ENCODE results near the gene APOC4. TPM values are rescaled to one million over a fixed set of nuclear protein-coding genes. Genes with fewer than 3 reads are reported as not detected.
"Not testable (repeated sequence)": the region's sequence is repeated elsewhere in the genome, so short reads cannot be mapped to it uniquely, and the experiment has no call there.

Gene APOC4
- not detected for total RNA-seq

GRCh38 chr19:44942067-44942571, at the start of gene APOC4:
Gene APOC4 (plus strand): TSS chr19:44942237. CDS start chr19:44942278, 41 bp downstream.
- no peak for DNase-seq

GRCh38 chr19:44892932-44893331, 49.1 kb upstream of the APOC4 start:
- no peak for DNase-seq

GRCh38 chr19:44893332-44894051, 48.5 kb upstream of the APOC4 start:
- DNase-seq: no peak

- DNase-seq: no peak
These were observed 48.0 kb upstream of the APOC4 start for GRCh38 chr19:44894052-44894400.

- no peak for DNase-seq
These were observed 47.1 kb upstream of the APOC4 start for GRCh38 chr19:44894946-44895345.

- DNase-seq: no peak
These were observed 44.2 kb upstream of the APOC4 start for GRCh38 chr19:44897835-44898234.

- no peak for DNase-seq
These were observed 41.5 kb upstream of the APOC4 start for GRCh38 chr19:44900328-44901244.

GRCh38 chr19:44903216-44903601, 38.8 kb upstream of the APOC4 start:
- DNase-seq: no peak

- no peak for DNase-seq
These were observed 38.2 kb upstream of the APOC4 start for GRCh38 chr19:44903602-44904425.

GRCh38 chr19:44904426-44904994, 37.5 kb upstream of the APOC4 start:
- no peak for DNase-seq

- no peak for DNase-seq
These were observed 36.4 kb upstream of the APOC4 start, which contains the start of gene APOE for GRCh38 chr19:44905437-44906160. Gene APOE (plus strand): TSS chr19:44905796. CDS start chr19:44906625, 829 bp downstream.

- no peak for DNase-seq
These were observed 34.4 kb upstream of the APOC4 start for GRCh38 chr19:44907613-44908012.

- no peak for DNase-seq
These were observed 33.8 kb upstream of the APOC4 start for GRCh38 chr19:44908074-44908835.

- no peak for DNase-seq
These were observed 33.2 kb upstream of the APOC4 start for GRCh38 chr19:44908836-44909261.

- no peak for DNase-seq
These were observed 32.3 kb upstream of the APOC4 start for GRCh38 chr19:44909775-44910174.

GRCh38 chr19:44911896-44912295, 30.1 kb upstream of the APOC4 start:
- not testable (repeated sequence) for DNase-seq

- peak; percentile 66 for DNase-seq
These were observed 29.2 kb upstream of the APOC4 start for GRCh38 chr19:44912854-44913253.

GRCh38 chr19:44913512-44914432, 28.3 kb upstream of the APOC4 start:
- DNase-seq: not testable (repeated sequence)

Measured in occipital lobe (tissue), 2 donors.